ENCODE data around the gene TRAPPC2B. TPM values are rescaled to one million over a fixed set of nuclear protein-coding genes. Genes with fewer than 3 reads are reported as not detected.

TRAPPC2B gene
- total RNA-seq, 4 donors from 2014 or later = 34.4 to 47.4 (median 40.8) TPM

DNA sequence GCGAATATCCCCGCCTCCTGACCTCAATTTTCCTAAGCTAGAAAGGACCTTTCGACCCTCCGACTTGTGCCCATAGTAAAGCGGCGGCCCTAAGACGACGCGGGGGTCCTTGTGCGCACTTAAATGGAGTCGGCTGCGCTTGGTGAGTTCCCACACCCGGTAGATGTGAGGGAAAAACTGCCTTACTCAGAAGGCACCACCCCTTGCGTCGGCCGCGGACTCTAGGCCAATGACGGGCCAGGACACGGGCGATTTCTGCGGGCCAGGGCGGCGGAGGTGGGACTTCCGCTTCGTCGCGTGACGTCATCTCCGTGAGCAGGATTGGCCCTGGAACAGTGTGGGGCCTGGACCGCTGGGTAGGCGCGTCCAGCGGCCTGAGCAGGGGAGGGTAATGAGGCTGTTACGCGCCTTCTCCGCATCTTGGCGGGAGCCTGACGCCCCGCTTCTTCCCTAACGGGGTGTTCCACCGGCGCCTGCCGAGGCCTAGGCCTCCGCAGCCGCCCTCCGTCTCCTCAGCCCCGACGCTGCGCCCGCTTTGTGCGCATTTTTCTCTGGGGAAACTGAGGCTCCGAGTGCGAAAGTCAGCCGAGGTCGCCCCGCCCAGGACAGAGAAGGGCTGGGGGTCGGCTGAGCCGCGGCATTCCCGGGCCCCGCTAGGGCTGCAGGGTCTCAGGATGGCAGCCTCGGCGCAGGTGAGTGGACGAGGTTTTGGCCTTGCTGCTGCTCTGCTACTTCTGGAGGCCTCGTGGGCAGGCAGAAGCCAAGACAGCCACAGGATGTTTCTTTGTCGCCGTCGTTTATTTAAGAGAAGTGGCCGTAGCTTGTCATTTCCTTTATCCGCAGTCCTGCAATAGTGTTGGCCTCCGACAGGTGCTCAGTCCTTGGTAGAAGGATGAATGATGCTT is 42.9 kb upstream of the TRAPPC2B start, which contains the start of gene ZNF543:
Gene ZNF543 (plus strand): TSS at position 293 of the 905 bp plus-strand sequence. CDS start 382 bp downstream, at position 675.
- Histone ChIP-seq H3K27ac (peak within 1 kb of the TSS; percentile 87 to 98 (median 91)), H3K4me1 (peaks cover 18 to 19% of the 10 kb centered on the region in 2 donors), H3K27me3 (no peaks in the 10 kb centered on the region), H3K4me3 (peak within 1 kb of the TSS; percentile 65 to 99 (median 91)), H3K36me3 (peaks cover 0 to 26% of the 10 kb centered on the region in 2 donors), H3K9me3 (no peaks in the 10 kb centered on the region)
- ATAC-seq = peak; percentile 95 to 96
- peak; percentile 94 to 95 for DNase-seq
- TF ChIP-seq POLR2A (IDR thresholded peaks at IDR 0.05) (peak; percentile 78 to 87), CTCF (IDR thresholded peaks at IDR 0.05 in 4 of 5, conservative IDR thresholded peaks at IDR 0.05 in 1 of 5) (no peak)
- intact Hi-C loops (cut with DNase I; ENCODE audit: low total_unique reads) = loop anchor here (1.0 to 2.0 kb wide), 4 partner anchors 18 to 69 kb away; partner anchors contain the start of genes TRAPPC2B, ZNF460, ZNF547 and ZNF548
- in situ Hi-C loops (cut with MboI; ENCODE audit: low sequenced_read_pairs in 4 of 4) = no loop called here

DNA sequence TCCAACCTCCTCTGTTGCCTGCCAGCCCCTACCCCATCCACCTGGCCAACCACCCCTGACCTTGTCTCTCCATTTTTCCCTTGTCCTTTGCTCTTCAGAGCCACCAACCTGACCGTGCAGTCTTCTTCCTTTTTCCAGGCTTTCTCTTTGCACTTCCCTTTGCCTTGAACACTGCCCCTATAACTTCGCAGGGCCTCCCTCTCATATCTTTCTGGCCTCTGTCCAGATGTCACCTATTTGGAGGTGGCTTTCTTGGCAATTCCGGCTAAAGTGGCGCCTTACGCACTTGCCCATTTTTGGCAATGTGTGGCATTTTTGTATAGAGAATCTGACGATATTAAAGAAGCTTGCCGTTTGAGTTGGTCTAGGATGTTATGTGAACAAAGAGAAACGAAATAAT is 42.2 kb upstream of the TRAPPC2B start:
- H3K9me3 ChIP-seq = no peaks in the 10 kb centered on the region
- H3K4me1 ChIP-seq = peaks cover 18 to 19% of the 10 kb centered on the region in 2 donors
- intact Hi-C loops (cut with DNase I; ENCODE audit: low total_unique reads) (loop anchor here (2.0 kb wide), 1 partner anchor 18 kb away; no protein-coding TSS in a partner anchor), in situ Hi-C loops (cut with MboI; ENCODE audit: low sequenced_read_pairs in 4 of 4) (no loop called here)
- peaks cover 0 to 32% of the 10 kb centered on the region in 2 donors for H3K36me3 ChIP-seq
- peak overlapping the region; percentile 87 to 98 (median 91) for H3K27ac ChIP-seq
- no peaks in the 10 kb centered on the region for H3K27me3 ChIP-seq
- DNase-seq (no peak), ATAC-seq (no peak)
- TF ChIP-seq CTCF (IDR thresholded peaks at IDR 0.05 in 4 of 5, conservative IDR thresholded peaks at IDR 0.05 in 1 of 5) = no peak
- no peak for TF ChIP-seq POLR2A (IDR thresholded peaks at IDR 0.05)
- H3K4me3 ChIP-seq = peak overlapping the region; percentile 65 to 99 (median 91)

GRCh38 chr19:57321751-57322150 is 41.6 kb upstream of the TRAPPC2B start:
- in situ Hi-C loops (cut with MboI; ENCODE audit: low sequenced_read_pairs in 4 of 4) = no loop called here
- ATAC-seq = no peak
- intact Hi-C loops (cut with DNase I; ENCODE audit: low total_unique reads) = loop anchor here (2.0 kb wide), 1 partner anchor 17 kb away; no protein-coding TSS in a partner anchor
- no peaks in the 10 kb centered on the region for H3K9me3 ChIP-seq
- DNase-seq = no peak
- peaks cover 18 to 19% of the 10 kb centered on the region in 2 donors for H3K4me1 ChIP-seq
- peak overlapping the region; percentile 65 to 99 (median 91) for H3K4me3 ChIP-seq
- H3K27ac ChIP-seq = peak overlapping the region in 3 of 4 donors; percentile 87 to 98 (median 90)
- TF ChIP-seq CTCF (IDR thresholded peaks at IDR 0.05 in 4 of 5, conservative IDR thresholded peaks at IDR 0.05 in 1 of 5) (no peak), POLR2A (IDR thresholded peaks at IDR 0.05) (no peak)
- peaks cover 0 to 39% of the 10 kb centered on the region in 2 donors for H3K36me3 ChIP-seq
- H3K27me3 ChIP-seq = no peaks in the 10 kb centered on the region

GRCh38 chr19:57324992-57325391 is 38.4 kb upstream of the TRAPPC2B start:
- DNase-seq = no peak
- H3K4me3 ChIP-seq = no peak overlapping the region
- no peak for ATAC-seq
- no peak overlapping the region for H3K27ac ChIP-seq
- no peaks in the 10 kb centered on the region for H3K27me3 ChIP-seq
- TF ChIP-seq POLR2A (IDR thresholded peaks at IDR 0.05) = no peak
- TF ChIP-seq CTCF (IDR thresholded peaks at IDR 0.05 in 4 of 5, conservative IDR thresholded peaks at IDR 0.05 in 1 of 5) = no peak
- peaks cover 0 to 7% (median 0%) of the 10 kb centered on the region in 3 donors for H3K9me3 ChIP-seq
- in situ Hi-C loops (cut with MboI; ENCODE audit: low sequenced_read_pairs in 4 of 4) (no loop called here), intact Hi-C loops (cut with DNase I; ENCODE audit: low total_unique reads) (no loop called here)
- peaks cover 7 to 71% of the 10 kb centered on the region in 2 donors for H3K36me3 ChIP-seq
- peaks cover 12 to 18% of the 10 kb centered on the region in 2 donors for H3K4me1 ChIP-seq
